HepG2 (cell line): Measurements from ENCODE around the gene DDX17. TPM values are rescaled to one million over a fixed set of nuclear protein-coding genes. Genes with fewer than 3 reads are reported as not detected.

Experiments used
- ATF4 ChIP-seq, 2 experiments: fragments of 450-650 bp in 1 of 2; sonication (generic) in 1 of 2; formaldehyde crosslinking; IDR thresholded peaks; 2 replicates each; pipeline versions ENCODE4 v1.5.0 to v1.8.0; 2020 to 2022; ENCODE audit warnings: mild to moderate bottlenecking in 1 of 2, missing genetic modification reagents in 1 of 2
- BCL6 ChIP-seq: IDR thresholded peaks from 2 replicates; pipeline ENCODE4 v1.6.1; 2016; ENCODE audit warnings: missing genetic modification reagents, missing compliant biosample characterization
- BORCS8-MEF2B ChIP-seq: sonication (generic); formaldehyde crosslinking; IDR thresholded peaks from 2 replicates; pipeline ENCODE4 v1.8.0; 2022; ENCODE audit warnings: mild to moderate bottlenecking, missing genetic modification reagents
- GATAD1 ChIP-seq: IDR thresholded peaks from 2 replicates; pipeline ENCODE4 v1.6.1; 2016; ENCODE audit warnings: missing genetic modification reagents, missing compliant biosample characterization
- GTF2F1 ChIP-seq: fragments of 150-350 bp; IDR thresholded peaks from 2 replicates; pipeline ENCODE4 v1.6.1; 2014; ENCODE audit warnings: low read length
- HMGXB4 ChIP-seq, 2 experiments: sonication (generic) in 1 of 2; formaldehyde crosslinking in 1 of 2; IDR thresholded peaks; 2 replicates each; pipeline versions ENCODE4 v1.4.0 to v1.6.1; 2018 to 2020; ENCODE audit warnings: missing genetic modification reagents in 2 of 2, borderline replicate concordance in 1 of 2, low read depth in 1 of 2, mild to moderate bottlenecking in 1 of 2, missing biosample characterization in 1 of 2
- IRF2 ChIP-seq: IDR thresholded peaks from 2 replicates; pipeline ENCODE4 v1.6.1; 2018; ENCODE audit warnings: missing genetic modification reagents, missing compliant biosample characterization
- KLF16 ChIP-seq, 2 experiments: sonication (generic) in 1 of 2; formaldehyde crosslinking in 1 of 2; IDR thresholded peaks; 2 replicates each; pipeline versions ENCODE4 v1.6.1 to v1.8.0; 2016 to 2023; ENCODE audit warnings: missing genetic modification reagents in 2 of 2, missing compliant biosample characterization in 1 of 2
- LCORL ChIP-seq, 2 experiments: fragments of 450-650 bp in 1 of 2; sonication (generic) in 1 of 2; formaldehyde crosslinking in 1 of 2; IDR thresholded peaks; 2 replicates each; pipeline versions ENCODE4 v1.5.0 to v1.6.1; 2017 to 2020; ENCODE audit warnings: antibody characterized with exemption in 1 of 2, missing genetic modification reagents in 1 of 2
- STAG1 ChIP-seq: sonication (generic); formaldehyde crosslinking; IDR thresholded peaks from 2 replicates; pipeline ENCODE4 v1.4.0; 2020; ENCODE audit warnings: missing genetic modification reagents
- THRA ChIP-seq: sonication (generic); formaldehyde crosslinking; IDR thresholded peaks from 2 replicates; pipeline ENCODE4 v1.4.0; 2020; ENCODE audit warnings: missing genetic modification reagents, borderline replicate concordance
- ZC3H13 ChIP-seq: sonication (generic); formaldehyde crosslinking; IDR thresholded peaks from 2 replicates; pipeline ENCODE4 v1.8.1; 2023; ENCODE audit warnings: mild to moderate bottlenecking, missing genetic modification reagents, moderate library complexity
- ZFY ChIP-seq: sonication (generic); formaldehyde crosslinking; IDR thresholded peaks from 2 replicates; pipeline ENCODE4 v1.4.0; 2020; ENCODE audit warnings: missing genetic modification reagents
- ZNF121 ChIP-seq: sonication (generic); formaldehyde crosslinking; IDR thresholded peaks from 2 replicates; pipeline ENCODE4 v1.5.0; 2020; ENCODE audit warnings: mild to moderate bottlenecking, missing genetic modification reagents
- ZNF720 ChIP-seq: sonication (generic); formaldehyde crosslinking; IDR thresholded peaks from 2 replicates; pipeline ENCODE4 v1.4.0; 2020; ENCODE audit warnings: missing genetic modification reagents
- polyA plus RNA-seq, 8 experiments: library from polyadenylated mRNA; depleted of rRNA in 3 of 8; stranded (reverse) in 7 of 8; unstranded in 1 of 8; fragments of >200 nt; fragmentation: Illumina TruSeq in 4 of 8; extraction: Trizol in 4 of 8; gene quantifications; 2 replicates each; pipeline versions ENCODE4 v1.2.1 to v1.2.3, GENCODE V29; 2011 to 2016; ENCODE audit warnings: low read depth in 4 of 8, missing spikeins in 1 of 8, mixed read lengths in 1 of 8; ENCODE audit not compliant: insufficient read depth in 1 of 8
- total RNA-seq, 5 experiments: library from RNA; depleted of rRNA; stranded (reverse); fragments of >200 nt; fragmentation: Illumina TruSeq; extraction: Trizol; gene quantifications; 2 replicates each; pipeline ENCODE4 v1.2.3, GENCODE V29; 2016; ENCODE audit warnings: low read depth in 1 of 5
- TF ChIP-seq, protein P1 (sequence below): IDR thresholded peaks from 2 replicates; pipeline ENCODE4 v1.6.1; 2018; ENCODE audit warnings: missing genetic modification reagents, mild to moderate bottlenecking, missing compliant biosample characterization
- TF ChIP-seq, protein P2 (sequence below): sonication (generic); formaldehyde crosslinking; IDR thresholded peaks from 2 replicates; pipeline ENCODE4 v1.4.0; 2020; ENCODE audit warnings: missing genetic modification reagents
- TF ChIP-seq, protein P3 (sequence below): sonication (generic); formaldehyde crosslinking; IDR thresholded peaks from 2 replicates; pipeline ENCODE4 v1.9.0; 2021; ENCODE audit warnings: missing genetic modification reagents, borderline replicate concordance

Gene DDX17
- total and polyA plus RNA-seq, 2 of the 13 experiments (the other 11 are each of a cell fraction or from before 2014, with no cell fraction given) = 238 to 344 TPM

GRCh38 chr22:38462960-38463784 lies 42.9 kb downstream of the DDX17 start (continued):
- TF ChIP-seq HMGXB4 (CRISPR knock-in tag; IDR thresholded peaks at IDR 0.05; ENCODE audit: borderline replicate concordance in 1 of 2, low read depth in 1 of 2) (peak; percentile 76), KLF16 (CRISPR knock-in tag; IDR thresholded peaks at IDR 0.05) (peak in 1 of 2 experiments; percentile 51; a peak in 2 of 4 replicates), STAG1 (no peak), ZC3H13 (no peak), THRA (CRISPR knock-in tag) (no peak), GTF2F1 (no peak), IRF2 (CRISPR knock-in tag) (0 out of 2 replicates have a peak, but pooled peaks have one; percentile 24), BCL6 (CRISPR knock-in tag) (peak; percentile 51), ZNF121 (CRISPR knock-in tag) (no peak), LCORL (IDR thresholded peaks at IDR 0.05) (no peak), LCORL (CRISPR knock-in tag; IDR thresholded peaks at IDR 0.05) (peak; percentile 34; the same call in 1 of the 2 replicates), ATF4 (CRISPR knock-in tag; IDR thresholded peaks at IDR 0.05) (no peak), GATAD1 (CRISPR knock-in tag) (peak; percentile 36; the same call in 1 of the 2 replicates), ZFY (peak; percentile 77), ZNF720 (CRISPR knock-in tag) (no peak), BORCS8-MEF2B (CRISPR knock-in tag) (peak; percentile 40; the same call in 1 of the 2 replicates)
- TF ChIP-seq, protein P1, sequence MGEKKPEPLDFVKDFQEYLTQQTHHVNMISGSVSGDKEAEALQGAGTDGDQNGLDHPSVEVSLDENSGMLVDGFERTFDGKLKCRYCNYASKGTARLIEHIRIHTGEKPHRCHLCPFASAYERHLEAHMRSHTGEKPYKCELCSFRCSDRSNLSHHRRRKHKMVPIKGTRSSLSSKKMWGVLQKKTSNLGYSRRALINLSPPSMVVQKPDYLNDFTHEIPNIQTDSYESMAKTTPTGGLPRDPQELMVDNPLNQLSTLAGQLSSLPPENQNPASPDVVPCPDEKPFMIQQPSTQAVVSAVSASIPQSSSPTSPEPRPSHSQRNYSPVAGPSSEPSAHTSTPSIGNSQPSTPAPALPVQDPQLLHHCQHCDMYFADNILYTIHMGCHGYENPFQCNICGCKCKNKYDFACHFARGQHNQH (CRISPR knock-in tag) = peak; percentile 41; the same call in 1 of the 2 replicates
- TF ChIP-seq, protein P2, sequence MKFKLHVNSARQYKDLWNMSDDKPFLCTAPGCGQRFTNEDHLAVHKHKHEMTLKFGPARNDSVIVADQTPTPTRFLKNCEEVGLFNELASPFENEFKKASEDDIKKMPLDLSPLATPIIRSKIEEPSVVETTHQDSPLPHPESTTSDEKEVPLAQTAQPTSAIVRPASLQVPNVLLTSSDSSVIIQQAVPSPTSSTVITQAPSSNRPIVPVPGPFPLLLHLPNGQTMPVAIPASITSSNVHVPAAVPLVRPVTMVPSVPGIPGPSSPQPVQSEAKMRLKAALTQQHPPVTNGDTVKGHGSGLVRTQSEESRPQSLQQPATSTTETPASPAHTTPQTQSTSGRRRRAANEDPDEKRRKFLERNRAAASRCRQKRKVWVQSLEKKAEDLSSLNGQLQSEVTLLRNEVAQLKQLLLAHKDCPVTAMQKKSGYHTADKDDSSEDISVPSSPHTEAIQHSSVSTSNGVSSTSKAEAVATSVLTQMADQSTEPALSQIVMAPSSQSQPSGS (CRISPR knock-in tag) = 0 out of 2 replicates have a peak, but pooled peaks have one; percentile 60
- TF ChIP-seq, protein P3, sequence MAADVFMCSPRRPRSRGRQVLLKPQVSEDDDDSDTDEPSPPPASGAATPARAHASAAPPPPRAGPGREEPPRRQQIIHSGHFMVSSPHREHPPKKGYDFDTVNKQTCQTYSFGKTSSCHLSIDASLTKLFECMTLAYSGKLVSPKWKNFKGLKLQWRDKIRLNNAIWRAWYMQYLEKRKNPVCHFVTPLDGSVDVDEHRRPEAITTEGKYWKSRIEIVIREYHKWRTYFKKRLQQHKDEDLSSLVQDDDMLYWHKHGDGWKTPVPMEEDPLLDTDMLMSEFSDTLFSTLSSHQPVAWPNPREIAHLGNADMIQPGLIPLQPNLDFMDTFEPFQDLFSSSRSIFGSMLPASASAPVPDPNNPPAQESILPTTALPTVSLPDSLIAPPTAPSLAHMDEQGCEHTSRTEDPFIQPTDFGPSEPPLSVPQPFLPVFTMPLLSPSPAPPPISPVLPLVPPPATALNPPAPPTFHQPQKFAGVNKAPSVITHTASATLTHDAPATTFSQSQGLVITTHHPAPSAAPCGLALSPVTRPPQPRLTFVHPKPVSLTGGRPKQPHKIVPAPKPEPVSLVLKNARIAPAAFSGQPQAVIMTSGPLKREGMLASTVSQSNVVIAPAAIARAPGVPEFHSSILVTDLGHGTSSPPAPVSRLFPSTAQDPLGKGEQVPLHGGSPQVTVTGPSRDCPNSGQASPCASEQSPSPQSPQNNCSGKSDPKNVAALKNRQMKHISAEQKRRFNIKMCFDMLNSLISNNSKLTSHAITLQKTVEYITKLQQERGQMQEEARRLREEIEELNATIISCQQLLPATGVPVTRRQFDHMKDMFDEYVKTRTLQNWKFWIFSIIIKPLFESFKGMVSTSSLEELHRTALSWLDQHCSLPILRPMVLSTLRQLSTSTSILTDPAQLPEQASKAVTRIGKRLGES (CRISPR knock-in tag) = no peak
